DOHH2 (cell line): Measurements from ENCODE around the gene S100A8.

Experiments used
- EZH2phosphoT487 ChIP-seq: fragments of 200-600 bp; sonication (generic); IDR thresholded peaks from 2 replicates; pipeline ENCODE4 v1.6.1; 2017; ENCODE audit warnings: borderline replicate concordance, mild to moderate bottlenecking, antibody characterized with exemption, low read length, moderate library complexity, mixed read lengths
- TF ChIP-seq, protein P1 (sequence below): fragments of 200-600 bp; sonication (generic); IDR thresholded peaks from one replicate; pipeline ENCODE4 v1.5.1; 2014; ENCODE audit warnings: antibody characterized with exemption, mild to moderate bottlenecking, low read depth, low read length; ENCODE audit not compliant: poor library complexity, severe bottlenecking

DNA sequence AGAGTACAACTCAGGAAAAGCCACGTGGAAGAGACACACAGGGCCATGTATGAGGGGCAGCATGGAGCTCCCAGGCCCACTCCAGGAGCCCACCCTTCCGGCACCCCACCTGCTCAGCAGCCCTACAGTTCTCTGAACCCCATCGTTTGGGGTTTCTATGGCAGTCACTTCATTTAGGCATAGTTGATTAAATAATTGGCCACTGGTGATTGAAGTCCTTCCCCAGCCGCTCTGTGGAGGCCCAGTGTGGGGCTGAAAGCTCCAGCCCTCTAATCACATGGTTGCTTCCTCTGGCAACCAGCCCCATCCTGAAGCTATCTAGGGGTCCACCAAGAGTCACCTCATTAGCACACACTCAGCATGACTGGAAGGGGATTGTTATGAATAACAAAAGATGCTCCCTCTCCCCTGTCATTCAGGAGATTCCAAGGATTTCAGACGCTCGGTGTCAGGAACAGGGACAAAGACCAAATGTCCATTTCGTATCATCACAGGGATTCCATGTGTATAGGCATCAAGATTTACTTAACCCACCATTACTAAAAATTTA lies 13.3 kb upstream of the S100A8 start:
- TF ChIP-seq, protein P1, sequence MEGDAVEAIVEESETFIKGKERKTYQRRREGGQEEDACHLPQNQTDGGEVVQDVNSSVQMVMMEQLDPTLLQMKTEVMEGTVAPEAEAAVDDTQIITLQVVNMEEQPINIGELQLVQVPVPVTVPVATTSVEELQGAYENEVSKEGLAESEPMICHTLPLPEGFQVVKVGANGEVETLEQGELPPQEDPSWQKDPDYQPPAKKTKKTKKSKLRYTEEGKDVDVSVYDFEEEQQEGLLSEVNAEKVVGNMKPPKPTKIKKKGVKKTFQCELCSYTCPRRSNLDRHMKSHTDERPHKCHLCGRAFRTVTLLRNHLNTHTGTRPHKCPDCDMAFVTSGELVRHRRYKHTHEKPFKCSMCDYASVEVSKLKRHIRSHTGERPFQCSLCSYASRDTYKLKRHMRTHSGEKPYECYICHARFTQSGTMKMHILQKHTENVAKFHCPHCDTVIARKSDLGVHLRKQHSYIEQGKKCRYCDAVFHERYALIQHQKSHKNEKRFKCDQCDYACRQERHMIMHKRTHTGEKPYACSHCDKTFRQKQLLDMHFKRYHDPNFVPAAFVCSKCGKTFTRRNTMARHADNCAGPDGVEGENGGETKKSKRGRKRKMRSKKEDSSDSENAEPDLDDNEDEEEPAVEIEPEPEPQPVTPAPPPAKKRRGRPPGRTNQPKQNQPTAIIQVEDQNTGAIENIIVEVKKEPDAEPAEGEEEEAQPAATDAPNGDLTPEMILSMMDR: no peak
- no peak for TF ChIP-seq EZH2phosphoT487
